HG02588 (cell line): ENCODE results near the gene RAB1B.
"Not testable (repeated sequence)": the region's sequence is repeated elsewhere in the genome, so short reads cannot be mapped to it uniquely, and the experiment has no call there.

Experiments
- ATAC-seq: cut with Tn5 transposase; IDR thresholded peaks from one replicate; pipeline ENCODE4 v1.9.1; 2021; ENCODE audit warnings: mild to moderate bottlenecking, moderate library complexity; ENCODE audit not compliant: unreplicated experiment

The RAB1B gene

GRCh38 chr11:66239511-66239910 lies 28.9 kb upstream of the RAB1B start:
- no peak for ATAC-seq

DNA sequence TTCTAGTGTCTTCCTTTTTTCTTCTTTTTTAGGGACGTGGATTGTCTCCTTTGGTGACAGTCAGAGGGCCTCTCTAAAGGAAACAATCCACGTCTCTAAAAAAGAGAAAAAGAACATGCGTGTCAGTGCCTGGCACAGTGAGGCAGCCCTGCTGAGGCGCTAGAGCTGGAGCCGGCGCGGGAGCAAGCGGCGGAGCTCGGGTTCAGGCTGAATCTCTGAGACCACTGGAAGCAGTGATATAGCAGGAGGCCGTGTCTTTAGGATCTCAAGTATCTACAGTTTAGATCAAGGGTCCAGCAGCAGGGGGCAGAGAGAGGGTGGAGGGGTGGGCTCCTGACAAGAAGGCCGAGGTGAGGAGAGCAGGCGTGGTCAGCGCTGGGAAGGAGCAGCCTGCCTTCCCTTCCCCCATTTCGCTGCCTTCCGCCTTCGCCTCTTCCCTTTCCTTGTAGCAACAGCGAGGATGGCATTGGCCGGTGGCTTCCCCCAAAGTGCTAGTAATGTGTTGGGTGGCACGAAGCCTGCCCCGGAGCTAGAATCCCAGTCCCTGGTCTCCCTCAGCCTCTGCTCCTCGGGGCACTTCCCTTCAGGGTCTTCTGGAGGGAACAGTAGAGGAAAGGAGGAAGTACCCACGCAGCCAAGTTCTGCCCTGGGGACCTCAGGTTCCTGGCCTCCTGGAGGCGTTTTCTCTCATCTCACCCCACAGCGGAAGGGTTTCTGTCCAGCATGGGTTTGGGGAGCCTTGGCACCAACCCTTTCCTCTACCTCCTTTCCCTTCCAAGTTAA lies 28.2 kb upstream of the RAB1B start:
- ATAC-seq: no peak

DNA sequence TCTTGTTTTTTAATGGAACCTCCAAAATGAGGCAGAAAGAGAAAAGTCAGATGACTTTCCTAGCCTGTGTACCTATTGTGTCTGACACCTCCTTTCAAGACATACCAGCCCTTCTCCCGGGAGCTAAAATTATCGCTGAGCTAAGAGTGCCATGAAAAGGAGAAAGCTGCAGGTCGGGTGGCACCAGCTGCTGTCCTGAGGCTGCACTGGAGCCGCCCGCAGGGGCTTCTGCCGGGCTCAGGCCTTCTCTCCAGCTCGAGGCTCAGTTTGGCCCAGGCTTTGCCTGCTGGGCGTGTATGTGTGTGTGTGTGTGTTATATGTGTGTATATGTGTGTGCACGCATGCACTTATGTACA lies 27.7 kb upstream of the RAB1B start:
- no peak for ATAC-seq

- no peak for ATAC-seq
Observed at GRCh38 chr11:66242095-66242765, 26.2 kb upstream of the RAB1B start.

GRCh38 chr11:66243782-66244535 lies 24.5 kb upstream of the RAB1B start:
- ATAC-seq: no peak

DNA sequence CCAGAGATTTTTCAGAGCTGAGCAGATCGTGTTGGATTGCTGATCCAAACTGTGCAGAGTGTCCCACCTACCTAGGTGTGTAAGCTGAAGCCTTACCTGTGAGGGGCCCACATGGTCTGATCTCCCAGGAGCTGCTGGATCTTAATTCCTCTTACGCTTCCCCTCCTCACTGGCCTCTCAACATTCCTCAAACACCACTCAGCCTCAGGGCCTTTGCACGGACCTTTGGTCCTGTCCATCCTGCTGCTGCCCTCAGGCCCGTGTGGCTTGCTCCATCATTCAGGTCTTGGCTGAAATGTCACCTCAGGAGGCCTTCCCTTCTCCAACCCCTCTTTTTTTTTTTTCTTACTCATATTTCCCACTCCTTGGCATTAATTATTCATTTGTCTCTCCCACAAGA lies 21.1 kb upstream of the RAB1B start:
- no peak for ATAC-seq

GRCh38 chr11:66247801-66248200 lies 20.6 kb upstream of the RAB1B start:
- ATAC-seq: no peak

DNA sequence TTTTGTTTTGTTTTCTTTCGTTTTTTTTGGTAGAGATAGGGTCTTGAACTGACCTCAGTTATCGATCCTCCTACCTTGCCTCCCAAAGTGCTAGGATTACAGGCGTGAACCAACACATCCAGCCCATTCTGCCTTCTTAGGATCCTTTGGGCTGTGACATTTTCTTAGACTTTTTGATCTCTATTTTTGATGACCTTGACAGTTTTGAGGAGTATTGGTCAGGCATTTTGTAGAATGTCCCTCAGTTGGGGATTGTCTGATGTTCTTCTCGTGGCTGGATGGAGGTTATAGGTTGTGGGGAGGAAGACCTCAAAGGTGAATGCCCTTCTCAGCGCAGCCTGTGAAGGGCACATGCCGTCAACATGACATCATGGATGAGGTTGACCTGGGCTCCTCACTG lies 19.5 kb upstream of the RAB1B start:
- no peak for ATAC-seq

GRCh38 chr11:66251809-66252208 lies 16.6 kb upstream of the RAB1B start:
- ATAC-seq: no peak

DNA sequence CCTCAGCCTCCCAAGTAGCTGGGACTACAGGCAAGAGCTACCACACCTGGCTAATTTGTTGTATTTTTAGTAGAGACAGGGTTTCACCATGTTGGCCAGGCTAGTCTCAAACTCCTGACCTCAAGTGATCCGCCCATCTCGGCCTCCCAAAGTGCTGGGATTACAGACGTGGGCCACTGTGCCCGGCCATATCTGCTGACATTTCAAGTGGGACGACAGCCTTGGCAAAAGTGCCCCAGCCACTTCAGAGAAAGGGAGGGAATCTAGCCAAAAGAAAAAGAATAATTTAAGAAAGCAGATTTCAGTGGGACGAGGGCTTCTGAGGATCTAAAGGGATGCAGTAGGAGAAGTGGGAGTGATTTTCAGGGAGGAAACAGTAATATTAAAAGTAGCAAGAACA lies 15.4 kb upstream of the RAB1B start:
- not testable (repeated sequence) for ATAC-seq

DNA sequence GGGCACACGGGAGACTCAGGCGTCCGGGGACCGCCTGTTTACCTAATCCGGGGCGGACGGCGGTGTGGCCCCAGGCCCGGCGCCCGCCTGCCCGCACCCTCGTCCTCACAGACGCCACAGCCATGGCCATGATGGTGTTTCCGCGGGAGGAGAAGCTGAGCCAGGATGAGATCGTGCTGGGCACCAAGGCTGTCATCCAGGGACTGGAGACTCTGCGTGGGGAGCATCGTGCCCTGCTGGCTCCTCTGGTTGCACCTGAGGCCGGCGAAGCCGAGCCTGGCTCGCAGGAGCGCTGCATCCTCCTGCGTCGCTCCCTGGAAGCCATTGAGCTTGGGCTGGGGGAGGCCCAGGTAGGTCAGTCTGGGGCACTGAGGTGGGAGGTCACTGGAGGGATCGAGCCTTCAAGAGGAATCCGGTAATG lies 10.0 kb upstream of the RAB1B start:
- ATAC-seq: no peak

- ATAC-seq: no peak
Observed at GRCh38 chr11:66259225-66259624, 9.2 kb upstream of the RAB1B start.

- ATAC-seq: no peak
Observed at GRCh38 chr11:66259956-66260355, 8.5 kb upstream of the RAB1B start.

GRCh38 chr11:66261578-66261977 lies 6.9 kb upstream of the RAB1B start:
- ATAC-seq: no peak

DNA sequence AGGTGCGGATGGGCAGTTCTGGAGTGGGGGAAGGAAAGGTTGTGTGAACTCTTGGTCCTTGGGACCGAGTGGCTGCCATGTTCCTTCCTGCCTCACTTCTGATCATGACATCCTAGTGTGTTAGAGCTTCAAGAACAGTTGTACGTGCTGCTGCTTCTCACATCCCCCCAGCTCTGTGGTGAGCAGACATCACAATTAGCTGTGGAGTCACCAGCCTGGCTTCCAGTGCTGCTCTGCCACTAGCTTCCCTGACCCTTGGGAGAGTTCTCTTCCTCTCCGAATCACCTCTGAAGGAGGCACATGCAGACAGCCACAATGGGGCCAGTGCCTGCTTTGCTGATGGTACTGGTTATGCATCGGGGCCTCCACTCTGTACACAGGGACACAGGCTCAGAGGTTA lies 6.2 kb upstream of the RAB1B start:
- ATAC-seq: no peak

DNA sequence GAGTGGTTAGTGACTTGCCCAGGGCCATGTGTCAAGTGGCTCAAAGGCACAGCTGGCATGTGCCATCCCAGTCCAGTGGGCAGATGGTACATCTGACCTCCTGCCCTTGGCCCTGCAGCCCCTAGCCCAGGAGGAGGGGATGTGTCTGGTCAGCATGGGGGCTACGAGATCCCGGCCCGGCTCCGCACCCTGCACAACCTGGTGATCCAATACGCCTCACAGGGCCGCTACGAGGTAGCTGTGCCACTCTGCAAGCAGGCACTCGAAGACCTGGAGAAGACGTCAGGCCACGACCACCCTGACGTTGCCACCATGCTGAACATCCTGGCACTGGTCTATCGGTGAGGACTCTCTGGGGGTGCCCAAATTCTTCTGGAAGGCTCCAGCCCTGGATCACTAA lies 5.7 kb upstream of the RAB1B start:
- no peak for ATAC-seq

DNA sequence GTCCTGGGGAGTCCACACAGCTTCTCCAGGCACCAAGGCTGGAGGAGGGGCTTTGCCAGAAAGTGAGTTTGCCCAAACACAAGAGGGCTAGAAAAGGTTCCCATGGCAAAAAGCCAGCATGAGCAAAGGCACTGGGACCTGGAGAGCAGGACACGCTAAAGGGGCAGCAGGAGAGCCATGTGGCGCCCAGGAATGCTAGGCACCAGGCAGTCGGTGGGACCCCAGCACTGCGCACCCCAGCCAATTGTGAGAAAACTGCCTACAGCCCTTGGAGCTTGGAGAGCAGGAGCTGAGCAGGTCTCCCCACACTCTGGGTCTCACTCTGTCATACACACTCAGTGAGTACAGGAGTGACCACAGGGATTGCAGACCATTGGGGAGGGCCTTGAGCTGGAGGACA lies 5.2 kb upstream of the RAB1B start:
- no peak for ATAC-seq

DNA sequence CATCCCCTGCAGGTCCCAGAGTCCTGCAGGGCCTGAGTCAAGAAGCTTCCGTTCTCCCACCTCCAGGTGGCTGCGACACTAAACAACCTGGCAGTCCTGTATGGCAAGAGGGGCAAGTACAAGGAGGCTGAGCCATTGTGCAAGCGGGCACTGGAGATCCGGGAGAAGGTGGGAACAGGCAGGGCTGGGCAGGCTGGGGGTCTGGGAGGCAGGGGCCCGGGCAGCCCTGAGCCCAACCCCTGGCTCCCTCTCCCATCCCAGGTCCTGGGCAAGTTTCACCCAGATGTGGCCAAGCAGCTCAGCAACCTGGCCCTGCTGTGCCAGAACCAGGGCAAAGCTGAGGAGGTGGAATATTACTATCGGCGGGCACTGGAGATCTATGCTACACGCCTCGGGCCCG lies 4.7 kb upstream of the RAB1B start:
- ATAC-seq: no peak

GRCh38 chr11:66264383-66264782 lies 4.1 kb upstream of the RAB1B start:
- no peak for ATAC-seq

DNA sequence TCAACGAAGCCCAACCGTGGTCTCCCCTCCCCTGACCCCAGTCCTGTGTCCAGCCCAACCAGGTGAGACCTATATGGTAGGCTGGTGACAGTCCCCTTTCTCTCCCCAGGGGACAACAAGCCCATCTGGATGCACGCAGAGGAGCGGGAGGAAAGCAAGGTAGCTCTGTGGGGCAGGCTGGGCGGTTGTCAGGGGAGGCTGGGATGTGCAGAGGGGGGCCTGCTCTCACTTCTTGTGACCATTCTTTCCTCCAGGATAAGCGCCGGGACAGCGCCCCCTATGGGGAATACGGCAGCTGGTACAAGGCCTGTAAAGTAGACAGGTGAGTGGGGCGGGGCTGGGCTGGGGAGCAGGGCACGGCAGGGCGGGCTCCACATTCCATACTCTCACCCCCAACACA lies 3.5 kb upstream of the RAB1B start:
- ATAC-seq: no peak

DNA sequence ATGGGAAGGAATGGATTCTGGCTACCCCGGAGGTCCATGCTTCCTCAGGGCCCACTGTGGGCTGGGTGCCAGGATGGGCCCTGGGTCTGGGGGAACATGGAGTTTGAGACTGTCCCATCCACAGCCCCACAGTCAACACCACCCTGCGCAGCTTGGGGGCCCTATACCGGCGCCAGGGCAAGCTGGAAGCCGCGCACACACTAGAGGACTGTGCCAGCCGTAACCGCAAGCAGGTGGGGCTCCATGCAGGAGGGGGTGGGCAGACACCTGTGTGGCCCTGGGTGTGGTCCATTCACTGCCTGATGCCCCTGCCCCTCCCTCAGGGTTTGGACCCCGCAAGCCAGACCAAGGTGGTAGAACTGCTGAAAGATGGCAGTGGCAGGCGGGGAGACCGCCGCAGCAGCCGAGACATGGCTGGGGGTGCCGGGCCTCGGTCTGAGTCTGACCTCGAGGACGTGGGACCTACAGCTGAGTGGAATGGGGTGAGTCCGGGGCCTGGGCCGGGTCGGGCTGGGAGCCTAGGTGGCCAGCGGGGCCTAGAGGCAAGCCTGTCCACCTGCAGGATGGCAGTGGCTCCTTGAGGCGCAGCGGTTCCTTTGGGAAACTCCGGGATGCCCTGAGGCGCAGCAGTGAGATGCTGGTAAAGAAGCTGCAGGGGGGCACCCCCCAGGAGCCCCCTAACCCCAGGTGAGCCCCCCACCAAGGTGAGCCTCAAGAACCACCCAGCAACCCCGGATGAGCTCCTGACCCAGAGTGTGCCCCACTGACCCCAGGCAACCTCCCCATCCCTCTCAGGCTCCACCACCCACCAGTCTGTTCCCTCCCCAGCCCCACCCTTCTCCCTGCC lies 2.7 kb upstream of the RAB1B start:
- no peak for ATAC-seq
